Measurements from ENCODE around the gene CCDC34. TPM values are rescaled to one million over a fixed set of nuclear protein-coding genes. Genes with fewer than 3 reads are reported as not detected.

The CCDC34 gene
- total RNA-seq, 1 donor from 2014 or later: 5.6 TPM

DNA sequence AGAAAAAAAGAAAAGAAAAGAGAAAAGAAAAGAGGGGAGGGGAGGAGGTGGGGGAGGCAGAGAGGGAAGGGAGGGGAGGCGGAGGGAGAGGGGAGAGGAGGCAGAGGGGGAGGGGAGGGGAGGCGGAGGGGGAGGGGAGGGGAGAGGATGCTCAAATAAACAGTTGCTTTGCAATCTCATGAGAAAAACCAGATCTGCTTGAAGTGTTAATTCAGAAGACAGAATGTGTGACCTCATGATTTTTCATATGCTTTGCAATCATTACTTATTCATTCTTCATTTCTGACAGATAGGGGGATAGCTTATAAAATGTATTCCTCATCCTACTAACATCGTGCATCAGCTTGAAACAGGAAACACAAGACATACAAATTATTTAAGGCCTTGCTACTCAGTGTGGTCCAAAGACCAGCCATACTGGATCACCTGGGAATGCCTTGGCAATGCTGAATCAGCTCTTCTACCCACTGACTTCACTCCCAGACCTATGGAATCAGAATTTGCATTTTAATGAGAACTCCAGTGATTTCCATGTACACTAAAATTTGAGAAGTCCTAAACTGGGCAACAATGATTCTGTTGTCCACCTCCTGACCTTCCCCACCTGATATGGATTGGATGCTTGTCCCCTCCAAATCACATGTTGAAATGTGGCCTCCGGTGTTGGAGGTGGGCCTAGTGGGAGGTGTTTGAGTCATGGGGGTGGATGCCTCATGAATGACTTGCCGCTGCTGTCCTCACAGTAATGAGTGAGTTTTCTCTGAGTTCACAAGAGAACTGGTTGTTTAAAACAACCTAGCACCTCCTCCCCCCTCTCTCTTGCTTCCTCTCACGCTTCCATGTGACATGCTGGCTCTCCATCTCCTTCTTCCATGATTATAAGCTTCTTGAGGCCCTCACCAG, 69.2 kb downstream of the CCDC34 start:
- H3K36me3 ChIP-seq (ENCODE audit: control insufficient read depth, insufficient read depth, low read length): no peaks in the 10 kb centered on the region
- TF ChIP-seq, protein P1, sequence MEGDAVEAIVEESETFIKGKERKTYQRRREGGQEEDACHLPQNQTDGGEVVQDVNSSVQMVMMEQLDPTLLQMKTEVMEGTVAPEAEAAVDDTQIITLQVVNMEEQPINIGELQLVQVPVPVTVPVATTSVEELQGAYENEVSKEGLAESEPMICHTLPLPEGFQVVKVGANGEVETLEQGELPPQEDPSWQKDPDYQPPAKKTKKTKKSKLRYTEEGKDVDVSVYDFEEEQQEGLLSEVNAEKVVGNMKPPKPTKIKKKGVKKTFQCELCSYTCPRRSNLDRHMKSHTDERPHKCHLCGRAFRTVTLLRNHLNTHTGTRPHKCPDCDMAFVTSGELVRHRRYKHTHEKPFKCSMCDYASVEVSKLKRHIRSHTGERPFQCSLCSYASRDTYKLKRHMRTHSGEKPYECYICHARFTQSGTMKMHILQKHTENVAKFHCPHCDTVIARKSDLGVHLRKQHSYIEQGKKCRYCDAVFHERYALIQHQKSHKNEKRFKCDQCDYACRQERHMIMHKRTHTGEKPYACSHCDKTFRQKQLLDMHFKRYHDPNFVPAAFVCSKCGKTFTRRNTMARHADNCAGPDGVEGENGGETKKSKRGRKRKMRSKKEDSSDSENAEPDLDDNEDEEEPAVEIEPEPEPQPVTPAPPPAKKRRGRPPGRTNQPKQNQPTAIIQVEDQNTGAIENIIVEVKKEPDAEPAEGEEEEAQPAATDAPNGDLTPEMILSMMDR (IDR thresholded peaks at IDR 0.05; ENCODE audit: insufficient read depth, low read length, poor library complexity, severe bottlenecking): no peak
- no peak overlapping the region for H3K4me3 ChIP-seq (ENCODE audit: low read depth, low read length)
- no peaks in the 10 kb centered on the region for H3K27me3 ChIP-seq (ENCODE audit: control insufficient read depth, insufficient read depth, low read length)
- DNase-seq (ENCODE audit: low read depth): no peak

DNA sequence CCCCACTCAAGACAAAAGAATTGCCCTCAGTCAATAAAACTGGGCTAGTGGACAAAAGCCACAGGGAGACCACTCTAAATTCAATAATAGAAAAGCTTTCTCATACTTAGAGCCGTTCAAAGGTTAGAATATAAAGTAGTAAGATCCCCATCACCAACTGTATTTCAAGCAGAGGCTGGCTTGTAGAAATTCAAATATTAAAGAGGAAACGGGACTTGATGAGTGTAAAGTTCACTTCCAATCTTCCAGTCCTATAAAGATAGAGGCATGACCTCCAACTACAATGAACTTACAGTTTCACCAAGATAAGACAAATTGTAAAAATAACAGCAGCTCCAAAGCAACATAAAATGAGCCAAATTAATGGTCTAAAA, 70.4 kb downstream of the CCDC34 start:
- no peak for DNase-seq (ENCODE audit: low read depth)
- Histone ChIP-seq H3K4me3 (ENCODE audit: low read depth, low read length) (no peak overlapping the region), H3K36me3 (ENCODE audit: control insufficient read depth, insufficient read depth, low read length) (no peaks in the 10 kb centered on the region), H3K27me3 (ENCODE audit: control insufficient read depth, insufficient read depth, low read length) (no peaks in the 10 kb centered on the region)
- TF ChIP-seq, protein P1 (IDR thresholded peaks at IDR 0.05; ENCODE audit: insufficient read depth, low read length, poor library complexity, severe bottlenecking): no peak

DNA sequence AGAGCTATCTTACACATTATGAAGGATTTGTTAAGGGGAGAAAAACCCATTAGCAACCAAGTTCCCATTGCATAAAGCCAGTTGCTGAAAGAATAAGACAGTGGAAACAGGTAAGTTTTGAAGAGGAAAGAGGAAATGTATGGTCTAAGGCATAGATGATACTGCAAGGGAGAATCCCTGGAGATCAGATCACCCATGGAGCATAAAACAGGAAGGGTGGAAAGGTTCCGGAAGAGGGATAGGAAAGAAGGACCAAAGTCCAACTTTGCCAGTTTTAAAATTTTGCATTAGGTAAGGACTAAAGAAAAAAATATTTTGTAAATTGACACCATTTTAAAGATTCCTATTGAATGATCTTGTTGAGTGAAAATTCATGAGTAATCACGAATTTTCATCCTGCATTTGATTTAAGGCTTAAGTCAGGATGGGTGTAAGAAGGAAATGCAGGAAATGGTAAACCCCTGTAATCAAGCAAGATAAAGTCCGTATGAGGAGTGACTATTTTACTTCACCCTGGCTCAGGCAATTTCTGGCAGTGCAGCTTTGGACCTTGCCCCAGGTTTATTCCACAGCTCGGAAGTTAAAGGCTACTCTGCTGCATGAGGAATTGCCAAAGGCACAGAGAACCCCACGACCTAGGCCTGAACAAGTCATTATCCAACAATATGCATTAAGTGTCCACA, 70.9 kb downstream of the CCDC34 start:
- TF ChIP-seq, protein P1 (IDR thresholded peaks at IDR 0.05; ENCODE audit: insufficient read depth, low read length, poor library complexity, severe bottlenecking): no peak
- Histone ChIP-seq H3K27me3 (ENCODE audit: control insufficient read depth, insufficient read depth, low read length) (no peaks in the 10 kb centered on the region), H3K4me3 (ENCODE audit: low read depth, low read length) (no peak overlapping the region), H3K36me3 (ENCODE audit: control insufficient read depth, insufficient read depth, low read length) (no peaks in the 10 kb centered on the region)
- DNase-seq (ENCODE audit: low read depth): no peak

DNA sequence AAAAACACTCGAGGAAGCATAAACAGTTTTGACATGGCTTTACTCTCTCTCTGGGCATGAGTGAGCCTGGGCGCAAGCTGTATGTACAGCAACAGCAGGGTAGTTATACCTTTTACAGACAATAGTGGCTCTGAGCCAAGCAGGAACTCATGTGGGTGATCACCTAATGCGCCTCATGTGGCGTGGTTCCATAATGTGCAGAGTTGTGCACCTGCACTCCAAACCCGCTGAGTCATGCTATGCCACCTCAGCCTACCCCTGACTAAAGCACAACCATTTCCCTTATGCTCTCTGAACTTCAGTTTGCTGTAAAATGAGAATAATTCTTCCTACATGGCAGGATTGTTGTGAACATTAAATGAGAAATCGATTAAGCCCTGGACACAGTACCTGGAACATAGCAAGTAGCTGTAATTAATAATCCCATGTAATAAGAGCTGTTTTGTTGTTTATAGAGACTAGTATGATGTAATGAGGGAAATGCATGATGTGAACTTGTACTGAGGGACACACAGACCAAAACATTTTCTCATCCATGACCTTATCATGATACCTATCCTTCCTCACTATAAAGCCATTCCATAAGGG, 71.6 kb downstream of the CCDC34 start:
- no peak for DNase-seq (ENCODE audit: low read depth)
- Histone ChIP-seq H3K36me3 (ENCODE audit: control insufficient read depth, insufficient read depth, low read length) (no peaks in the 10 kb centered on the region), H3K4me3 (ENCODE audit: low read depth, low read length) (no peak overlapping the region), H3K27me3 (ENCODE audit: control insufficient read depth, insufficient read depth, low read length) (no peaks in the 10 kb centered on the region)
- TF ChIP-seq, protein P1 (IDR thresholded peaks at IDR 0.05; ENCODE audit: insufficient read depth, low read length, poor library complexity, severe bottlenecking): no peak

DNA sequence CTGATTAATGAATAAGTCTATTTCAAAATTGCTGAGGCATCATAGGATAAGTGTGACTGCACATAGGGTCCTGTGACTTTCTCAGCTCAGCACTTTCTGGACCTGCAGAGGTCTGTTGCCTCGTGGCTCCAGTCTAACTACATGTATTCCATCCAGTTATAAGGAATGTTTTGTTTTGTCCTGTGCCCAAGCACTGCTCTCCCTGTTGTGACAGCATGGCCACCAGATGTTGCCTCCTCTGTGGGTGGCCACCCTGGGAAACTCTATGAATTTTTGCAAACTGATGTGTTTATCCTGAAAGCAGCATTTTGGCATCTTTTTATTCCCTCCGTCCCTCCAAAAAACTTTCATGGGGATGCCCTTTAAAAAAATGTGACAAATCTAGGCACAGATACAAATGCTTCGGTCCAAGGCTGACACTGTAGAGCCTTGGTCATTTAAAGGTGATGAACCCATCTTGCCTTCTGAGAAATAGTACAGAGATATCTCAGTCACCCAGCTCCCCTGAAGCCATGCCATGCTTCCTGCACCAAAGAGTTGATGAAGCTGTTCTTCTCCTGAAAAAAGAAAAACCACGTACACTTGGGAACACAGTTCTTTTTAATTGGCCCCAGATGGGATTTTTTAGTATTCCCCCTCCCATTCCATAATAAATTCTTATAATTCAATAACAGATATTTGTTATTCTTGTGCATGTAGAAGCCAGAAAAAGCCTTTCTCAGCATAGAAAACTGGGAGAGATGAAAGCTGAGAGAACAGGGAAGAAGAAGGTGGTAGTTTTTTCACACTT, 72.6 kb downstream of the CCDC34 start:
- no peaks in the 10 kb centered on the region for H3K27me3 ChIP-seq (ENCODE audit: control insufficient read depth, insufficient read depth, low read length)
- H3K4me3 ChIP-seq (ENCODE audit: low read depth, low read length): no peak overlapping the region
- DNase-seq (ENCODE audit: low read depth): no peak
- H3K36me3 ChIP-seq (ENCODE audit: control insufficient read depth, insufficient read depth, low read length): no peaks in the 10 kb centered on the region
- TF ChIP-seq, protein P1 (IDR thresholded peaks at IDR 0.05; ENCODE audit: insufficient read depth, low read length, poor library complexity, severe bottlenecking): no peak

Other genes with a start within 250 kb of the CCDC34 start
- gene LGR4, start 109.6 kb upstream of the CCDC34 start, total RNA-seq: 15.9 and 16.2 TPM in 2 replicates
- gene LIN7C, start 143.6 kb upstream of the CCDC34 start, total RNA-seq: 38.4 and 41.4 TPM in 2 replicates

Data from kidney epithelial cell (primary cell).